Measurements from ENCODE around the gene BMP2K.
A peak's percentile ranks its signal among the peaks of the same experiment; 100 is the strongest.

BMP2K gene

DNA sequence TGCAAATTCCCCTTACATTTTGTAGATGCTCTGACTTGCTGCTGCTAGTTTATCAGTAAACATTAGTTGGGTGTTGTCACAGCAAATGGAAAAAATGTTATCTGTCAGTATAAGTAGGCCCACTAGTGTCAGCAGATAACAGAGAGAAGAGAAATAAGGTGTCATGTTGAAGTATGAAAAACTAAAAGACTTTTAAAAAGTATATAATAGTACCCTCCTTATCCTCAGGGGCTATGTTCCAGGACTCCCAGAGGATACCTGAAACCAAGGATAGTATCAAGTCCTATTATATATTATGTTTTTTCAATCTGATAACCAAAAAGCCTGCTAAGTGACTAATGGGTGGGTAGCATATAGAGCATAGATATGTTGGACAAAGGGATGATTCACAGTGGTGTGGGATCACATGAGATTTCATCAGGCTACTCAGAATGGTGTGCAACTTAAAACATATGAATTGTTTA is 11.6 kb upstream of the BMP2K start:
- peak; percentile 53 to 78 (median 73) for DNase-seq

DNA sequence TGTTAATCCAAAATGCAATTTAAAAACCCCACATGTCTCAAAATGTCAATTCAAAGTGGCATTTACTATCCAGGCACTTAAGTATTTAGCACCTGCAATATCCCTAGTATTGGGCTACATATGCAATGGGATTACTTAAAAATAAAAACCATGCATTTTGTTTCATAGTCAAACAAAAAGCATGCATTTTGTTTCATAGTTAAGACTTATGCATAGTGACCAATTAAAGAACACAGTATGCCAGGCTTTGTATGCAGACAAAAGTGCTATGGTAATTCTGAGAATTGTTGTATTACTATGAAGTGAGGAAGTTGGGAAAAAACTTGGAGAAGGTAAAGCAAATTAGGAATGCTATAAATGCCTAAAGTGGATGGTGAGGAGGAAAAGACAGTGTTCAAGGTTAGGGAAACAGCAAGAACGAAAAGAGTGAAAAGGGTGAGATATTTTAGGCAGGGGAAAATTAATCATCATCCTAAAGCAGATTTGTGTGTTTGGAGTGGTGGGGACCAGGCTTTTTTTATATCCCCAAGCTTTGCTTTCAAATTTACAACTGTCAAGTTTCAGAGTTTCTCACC is 10.6 kb upstream of the BMP2K start:
- no peak for DNase-seq

DNA sequence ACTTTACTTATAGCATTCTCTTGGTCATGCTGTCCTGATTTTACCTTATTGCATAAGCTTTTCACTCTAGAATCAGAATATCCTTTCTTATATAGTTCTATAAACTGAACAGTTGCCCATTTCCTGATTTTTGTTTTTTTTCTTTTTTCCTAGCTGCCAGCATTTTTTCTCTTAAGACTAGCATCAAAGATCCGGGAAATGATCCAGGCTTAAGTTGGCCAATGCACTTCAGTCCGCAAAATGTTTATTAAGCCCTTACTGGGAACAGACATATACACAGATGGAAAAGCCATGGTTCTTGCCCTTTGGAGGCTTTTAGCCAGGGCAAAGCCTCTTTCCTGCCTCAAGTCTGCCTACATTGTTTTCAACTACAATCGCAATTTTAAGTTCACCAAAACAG is 10.1 kb upstream of the BMP2K start:
- DNase-seq, result no peak

DNA sequence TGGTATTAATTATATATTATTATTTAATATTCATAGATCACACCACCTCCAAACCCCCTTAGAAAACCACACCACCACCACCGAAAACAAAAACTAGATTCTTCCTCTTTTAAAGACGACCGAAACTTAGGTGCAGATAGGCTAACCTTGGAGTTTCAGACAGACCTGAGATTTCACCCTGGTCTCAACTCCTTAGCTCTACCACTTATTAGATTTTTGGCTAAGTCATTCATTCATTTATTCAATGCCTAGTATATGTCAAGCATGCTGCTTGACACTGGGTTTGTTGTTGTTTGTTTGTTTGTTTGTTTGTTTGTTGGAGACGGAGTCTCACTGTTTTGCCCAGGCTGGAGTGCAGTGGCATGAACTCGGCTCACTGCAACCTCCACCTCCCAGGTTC is 9.5 kb upstream of the BMP2K start:
- no peak for DNase-seq

DNA sequence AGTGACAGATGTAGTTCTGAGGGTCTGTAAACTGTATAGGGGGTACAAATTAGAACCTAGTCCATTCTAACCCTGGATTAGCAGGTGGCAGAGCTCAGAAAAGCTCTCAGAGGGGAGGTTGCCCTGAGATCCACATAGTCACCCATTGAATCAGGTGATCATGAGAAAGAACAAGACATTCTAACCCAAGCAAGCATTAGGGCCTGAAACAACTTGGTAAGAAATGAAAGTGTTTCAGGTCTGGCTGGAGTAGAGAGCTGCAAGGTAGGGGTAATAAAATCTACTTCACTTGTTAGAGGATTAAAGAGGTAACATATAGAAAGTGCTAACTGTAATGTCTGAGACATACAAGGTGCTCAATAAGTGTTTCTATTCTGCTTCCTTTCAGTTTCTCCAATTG is 8.8 kb upstream of the BMP2K start:
- DNase-seq, result no peak

DNA sequence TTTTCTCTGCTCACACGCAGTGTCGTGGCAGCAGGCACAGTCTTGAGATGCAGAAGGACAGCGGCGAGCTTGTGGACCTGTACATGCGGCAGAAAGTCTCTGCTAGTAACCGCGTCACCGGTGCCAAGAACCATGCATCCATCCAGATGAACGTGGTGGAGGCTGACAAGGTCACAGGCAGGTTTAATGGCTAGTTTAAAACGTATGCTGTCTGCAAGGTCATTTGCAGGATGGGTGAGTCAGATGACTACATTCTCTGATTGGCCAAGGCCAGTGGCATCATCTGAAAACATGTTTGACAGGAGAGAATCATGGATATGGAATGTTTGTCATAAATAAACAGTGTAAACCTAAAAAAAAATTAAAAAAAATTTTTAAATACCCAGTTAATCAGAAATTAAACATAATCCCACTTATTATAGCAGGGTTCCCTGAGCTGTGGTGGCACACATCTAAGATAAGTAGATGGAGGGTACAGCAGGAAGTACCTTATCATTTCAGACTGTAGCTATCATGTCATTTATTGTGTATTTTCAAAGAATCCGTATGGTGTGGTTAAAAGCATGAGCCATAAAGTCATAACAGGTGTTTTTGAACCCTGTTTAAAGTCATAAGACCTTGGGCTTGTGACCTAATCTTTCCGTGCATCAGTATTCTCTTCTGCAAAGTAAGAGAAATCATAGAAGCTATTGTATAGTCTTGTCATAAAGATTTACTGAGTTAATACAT is 7.5 kb upstream of the BMP2K start:
- no peak for DNase-seq

DNA sequence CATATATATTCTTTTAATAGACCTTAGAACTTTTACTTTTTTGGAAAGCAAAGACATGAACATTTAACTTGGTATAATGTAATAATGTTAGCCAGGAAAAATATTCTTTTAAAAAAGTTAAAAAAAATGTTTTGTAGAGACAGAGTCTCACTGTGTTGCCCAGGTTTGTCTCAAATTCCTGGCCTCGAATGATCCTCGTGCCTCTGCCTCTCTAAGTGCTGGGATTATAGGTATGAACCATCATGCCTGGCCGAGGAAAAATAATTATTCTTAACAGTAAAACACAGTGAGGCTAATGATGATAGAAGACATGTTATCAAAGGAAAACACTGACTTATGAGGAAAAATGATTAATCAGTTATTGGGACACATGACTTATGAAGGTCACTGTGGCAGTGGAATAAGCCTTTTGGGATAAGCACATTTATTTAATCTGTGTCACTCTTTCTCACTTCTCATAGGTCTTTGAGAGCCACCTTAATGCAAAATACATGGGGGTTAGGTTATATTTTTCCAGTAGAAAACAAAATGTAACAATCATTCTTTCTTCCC is 6.0 kb upstream of the BMP2K start:
- no peak for DNase-seq

DNA sequence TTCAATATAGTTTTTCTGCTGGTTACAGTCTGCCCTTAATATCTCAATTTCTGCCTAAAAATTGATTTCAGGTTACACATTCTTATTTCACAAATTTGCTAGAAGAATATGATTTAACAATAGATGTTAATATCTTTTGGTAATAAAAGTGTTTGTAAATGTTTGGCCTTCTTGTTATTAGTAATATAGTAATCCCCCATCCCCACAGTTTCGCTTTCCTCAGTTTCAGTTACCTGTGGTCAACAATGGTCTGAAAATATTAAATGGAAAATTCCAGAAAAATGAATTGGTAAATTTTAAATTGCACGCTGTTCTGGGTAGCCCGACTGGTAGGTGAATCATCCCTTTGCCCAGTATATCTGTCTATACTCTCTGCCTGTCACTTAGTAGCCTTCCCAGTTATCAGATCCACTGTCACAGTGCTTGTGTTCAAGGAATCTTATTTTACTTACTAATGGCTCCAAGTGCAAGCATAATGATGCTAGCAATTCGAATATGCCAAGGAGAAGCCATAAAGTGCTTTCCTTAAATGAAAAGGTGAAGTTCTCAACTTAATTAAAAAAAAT is 3.5 kb upstream of the BMP2K start:
- DNase-seq, result no peak

DNA sequence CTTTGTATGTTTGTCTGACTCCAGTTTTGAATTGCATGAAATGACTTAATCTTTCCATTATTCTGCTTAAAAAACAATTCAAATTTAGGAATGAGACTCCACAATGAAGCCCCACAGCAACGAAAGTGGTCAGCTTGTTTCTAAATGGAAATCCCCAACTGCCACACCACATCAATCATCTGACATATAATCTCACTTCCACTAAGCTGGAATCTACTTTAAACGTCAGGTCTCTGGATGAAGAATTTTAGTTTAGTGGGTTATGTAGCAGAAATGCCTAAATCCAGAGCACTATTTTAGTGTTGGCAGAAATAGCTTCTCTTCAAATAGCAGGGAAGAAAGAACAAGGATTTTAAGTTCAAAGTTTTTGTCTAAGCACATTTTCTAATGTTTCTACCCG is 1.7 kb upstream of the BMP2K start:
- peak; percentile 59 to 73 (median 61) for DNase-seq

DNA sequence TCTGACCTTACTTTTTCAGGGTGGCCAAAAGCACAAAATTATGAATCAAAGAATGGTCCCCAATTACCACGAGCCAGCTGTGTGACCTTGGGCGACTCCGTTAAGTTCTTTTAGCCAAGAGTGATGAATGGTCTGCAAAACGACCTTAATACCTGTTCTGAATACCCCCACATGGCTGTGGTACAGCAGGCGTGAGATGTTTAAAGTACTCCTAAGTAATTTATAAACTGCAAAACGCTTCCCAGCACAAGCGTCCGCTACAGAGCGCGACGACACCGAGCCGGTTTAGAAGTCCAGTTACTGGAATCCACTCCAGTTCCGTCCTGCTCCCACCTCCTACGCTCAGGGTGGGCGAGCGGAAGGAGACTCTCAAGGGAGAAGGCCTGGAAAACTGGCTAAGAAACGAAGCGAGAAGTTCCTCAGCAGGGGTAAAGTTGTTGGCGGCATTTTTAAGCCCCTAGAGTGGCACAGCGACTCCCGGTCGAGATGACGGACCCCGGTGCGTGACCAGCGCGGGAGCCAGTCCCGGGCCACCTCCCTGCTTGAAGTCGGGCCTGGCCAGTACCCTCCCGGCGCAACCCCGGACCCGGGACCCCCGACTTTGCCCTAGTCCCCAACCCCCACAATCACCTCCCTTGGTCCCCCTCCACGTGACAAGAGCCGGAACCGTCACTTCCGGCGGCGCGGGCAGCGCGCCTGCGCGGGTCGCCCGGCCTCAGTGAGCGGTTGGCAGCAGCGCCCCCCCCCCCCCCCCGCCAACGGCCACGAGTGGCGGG is 659 bp upstream of the BMP2K start:
- DNase-seq, result peak; percentile 83 to 92 (median 88)

DNA sequence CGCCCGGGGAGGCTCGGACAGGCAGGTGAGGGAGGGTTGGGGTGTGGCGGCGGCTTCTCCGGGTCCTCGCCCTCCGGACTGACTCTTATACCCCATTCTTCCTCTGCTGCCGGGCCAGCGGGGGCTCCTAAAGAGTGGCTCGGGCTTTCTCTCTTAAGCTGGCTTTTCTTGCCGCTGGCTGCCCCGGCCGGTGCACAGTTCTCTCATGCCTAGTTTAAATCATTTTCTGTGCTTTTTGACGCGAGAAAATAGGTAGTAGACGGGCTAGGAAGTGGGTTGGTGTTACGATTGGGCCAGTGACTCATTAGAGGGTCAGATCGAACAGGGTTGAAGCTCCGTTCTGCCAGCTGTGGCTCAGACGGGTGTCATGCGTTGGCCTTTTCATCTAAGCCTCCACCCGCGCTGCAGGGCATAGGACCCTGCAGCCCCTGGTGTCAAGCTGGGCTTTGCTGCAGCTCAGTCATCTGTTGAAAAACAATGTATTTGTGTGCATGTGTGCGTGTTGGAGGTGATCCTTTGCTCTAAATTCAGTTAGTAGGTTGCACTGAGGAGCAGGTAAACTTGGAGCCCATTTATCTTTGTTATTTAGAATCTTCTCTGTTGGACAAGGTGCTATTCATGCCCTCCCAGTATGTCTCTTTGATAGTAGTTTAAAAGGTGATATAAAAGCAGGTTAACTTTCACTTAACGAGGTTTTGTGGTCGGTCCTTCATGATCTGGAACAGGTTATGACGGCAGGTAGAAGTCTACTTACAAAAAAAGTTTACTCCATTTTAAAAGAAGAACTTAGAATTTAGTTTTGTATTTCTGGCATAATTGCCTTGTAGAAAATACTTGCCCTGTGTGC is 802 bp downstream of the BMP2K start:
- DNase-seq, result peak; percentile 83 to 90 (median 85)

DNA sequence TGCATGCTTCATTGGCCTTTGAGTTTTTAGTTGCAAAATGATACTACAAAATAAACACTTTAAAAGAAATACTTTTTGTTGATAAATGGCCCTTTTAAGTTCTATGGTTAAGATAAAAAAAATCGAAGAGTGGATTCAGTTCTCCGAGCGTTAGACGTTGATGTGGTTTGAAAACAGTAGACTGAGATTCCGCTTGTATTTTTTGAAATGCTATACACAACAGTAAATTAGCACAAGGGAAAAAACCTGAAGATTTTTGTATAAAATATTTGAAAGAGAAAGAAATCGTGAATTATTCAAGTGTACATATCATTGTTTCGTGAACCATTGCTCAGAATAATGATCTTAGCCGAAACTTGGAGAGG is 1.4 kb downstream of the BMP2K start:
- DNase-seq, result no peak

DNA sequence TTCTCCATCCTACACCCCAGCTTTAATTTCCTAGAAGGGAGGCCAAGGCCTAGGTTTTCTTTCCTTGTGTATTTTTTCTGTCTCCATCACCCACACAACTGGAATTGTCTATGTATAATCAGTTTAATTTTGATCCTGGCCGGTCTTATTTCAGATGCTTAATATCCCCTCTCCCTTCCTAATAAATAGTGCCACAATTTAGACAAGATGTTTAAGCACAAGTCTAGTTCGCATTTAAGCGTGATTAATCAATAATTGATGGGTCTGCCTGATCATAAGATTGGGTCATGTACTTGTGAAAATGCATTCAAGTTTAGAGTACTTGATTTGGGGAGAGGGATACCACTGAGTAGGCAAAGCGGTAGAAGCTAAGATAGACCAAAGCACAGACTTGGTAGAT is 2.4 kb downstream of the BMP2K start:
- no peak for DNase-seq

DNA sequence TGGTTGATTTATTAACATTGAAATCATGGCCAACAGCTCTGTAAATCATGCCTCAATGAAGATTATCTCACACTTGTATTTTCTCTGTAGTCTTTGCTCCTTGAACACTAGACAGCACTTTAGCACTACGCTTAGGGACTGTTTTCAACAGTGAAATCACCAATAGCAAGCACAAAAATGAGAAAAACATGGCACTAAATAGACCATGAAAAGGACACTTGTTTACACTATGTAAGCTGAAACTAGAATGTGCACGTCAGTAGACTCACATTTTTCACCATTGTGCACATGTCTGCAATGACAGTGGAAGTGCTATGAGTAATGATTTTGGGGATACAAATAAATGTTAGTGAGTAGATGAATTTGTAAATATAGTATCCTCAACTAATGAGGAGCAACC is 3.1 kb downstream of the BMP2K start:
- peak in 1 of 3 donors; percentile 23 for DNase-seq

DNA sequence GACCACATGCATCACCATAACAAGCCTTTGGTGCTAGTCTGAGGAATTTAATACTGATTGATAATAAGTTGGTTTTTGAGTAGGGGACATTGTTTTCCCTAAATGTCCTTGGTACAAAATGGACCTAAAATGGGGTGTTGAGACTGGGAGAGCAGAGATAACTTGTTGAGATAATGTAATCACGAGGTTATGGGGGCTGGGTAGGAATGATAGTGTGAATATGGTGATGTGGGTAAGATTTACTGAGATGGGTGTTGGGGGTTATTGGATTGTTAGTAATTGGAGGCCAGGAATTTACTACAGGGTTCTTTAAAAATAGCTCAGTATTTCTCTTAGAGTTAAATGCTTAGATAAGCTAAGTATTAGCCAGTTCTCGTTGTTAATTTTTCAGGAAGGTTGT is 3.9 kb downstream of the BMP2K start:
- DNase-seq, result no peak

DNA sequence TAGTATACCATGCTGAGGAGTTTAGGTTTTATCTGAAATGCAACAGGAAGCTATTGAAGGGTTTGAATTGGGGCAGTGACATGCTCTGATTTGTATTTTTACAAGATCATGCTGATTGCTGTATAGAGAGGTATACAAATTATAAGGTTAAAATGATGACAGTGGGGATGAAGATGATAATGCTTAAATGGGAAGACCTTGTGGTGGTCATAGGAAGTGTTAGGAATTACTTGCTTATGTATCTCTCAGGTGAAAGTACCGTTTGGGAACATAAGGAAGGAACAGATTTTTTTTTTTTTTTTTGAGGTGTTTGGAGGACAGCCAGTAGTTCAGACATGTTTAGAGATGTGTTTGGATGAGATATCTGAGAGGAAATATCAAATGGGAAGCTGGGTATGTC is 5.0 kb downstream of the BMP2K start:
- no peak for DNase-seq

DNA sequence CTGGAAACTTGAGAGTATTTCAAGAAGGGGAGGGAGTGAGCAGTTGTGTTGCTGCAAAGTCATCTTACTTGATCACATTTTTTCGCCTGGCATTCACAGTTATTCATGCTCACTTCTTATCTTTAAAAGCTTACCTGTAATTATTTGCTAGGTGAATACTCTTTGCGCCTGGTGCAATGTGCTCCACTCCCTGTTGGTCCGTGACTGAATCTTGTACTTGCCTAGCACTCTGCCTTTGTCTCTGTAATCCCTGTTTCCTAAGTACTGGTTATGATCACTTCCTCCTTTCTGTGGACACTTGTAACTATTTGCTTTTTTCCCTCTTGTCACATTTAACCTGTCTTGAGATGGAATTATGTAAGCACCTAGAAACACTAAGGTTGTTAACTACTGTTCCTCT is 5.8 kb downstream of the BMP2K start:
- DNase-seq, result peak; percentile 32 to 50 (median 38)

DNA sequence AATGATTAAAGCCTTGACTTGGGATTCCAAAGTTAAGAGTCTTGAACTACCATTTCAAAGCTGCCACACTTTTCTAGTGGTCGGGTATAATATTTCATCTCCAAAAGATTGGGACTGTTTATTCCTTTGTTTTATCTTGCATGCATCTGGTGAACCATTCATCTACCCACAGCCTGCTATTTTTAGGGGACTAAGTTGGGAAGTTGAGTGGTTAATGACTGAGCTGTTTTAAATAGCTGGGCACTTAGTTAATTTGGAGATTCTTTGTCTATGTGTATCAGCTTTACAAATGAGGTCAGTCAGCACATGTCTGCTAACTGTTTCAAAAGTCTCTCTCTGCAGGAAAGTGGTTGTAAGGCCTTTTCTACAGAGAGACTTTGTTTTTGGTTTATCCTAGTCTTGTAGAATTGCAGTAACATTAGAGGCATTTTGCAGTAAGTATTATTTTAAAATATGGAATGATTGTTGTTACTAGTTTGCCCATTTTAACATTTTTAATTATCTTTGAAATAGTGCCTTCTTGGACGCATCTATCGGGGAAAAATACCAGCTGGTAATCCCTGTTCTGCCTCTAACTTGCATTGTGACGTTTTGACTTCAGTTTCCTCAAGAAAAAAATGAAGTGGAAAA is 8.2 kb downstream of the BMP2K start:
- DNase-seq, result peak in 1 of 3 donors; percentile 17

DNA sequence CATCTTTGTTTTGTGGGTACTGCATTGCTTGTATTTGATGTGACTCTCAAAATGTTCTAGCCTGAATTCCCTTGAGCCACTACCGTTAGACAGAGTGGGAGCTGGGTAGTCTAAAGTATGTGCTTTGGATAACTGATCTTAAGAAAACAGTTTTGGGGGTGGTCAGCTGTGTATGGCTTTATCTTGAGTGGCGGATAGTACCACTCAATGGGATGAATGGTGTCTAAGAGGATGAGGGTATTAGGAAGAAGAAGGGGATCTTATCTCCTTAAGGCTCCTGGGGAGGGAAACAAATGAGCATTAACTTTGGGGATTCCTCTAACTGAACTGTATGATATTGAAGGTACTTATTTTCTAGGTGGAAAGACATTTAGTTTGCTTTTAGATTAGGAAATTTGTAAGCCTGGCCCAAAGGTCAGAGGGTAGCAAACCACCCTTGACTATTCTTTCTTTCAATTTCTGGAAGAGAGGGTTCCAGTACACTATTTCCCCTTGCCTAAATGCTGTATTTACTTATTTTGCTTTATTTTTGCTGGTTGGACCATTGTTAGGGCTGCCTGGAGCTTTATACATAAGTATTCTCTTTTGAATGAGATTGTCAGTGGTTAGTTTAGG is 11.3 kb downstream of the BMP2K start:
- DNase-seq, result no peak

DNA sequence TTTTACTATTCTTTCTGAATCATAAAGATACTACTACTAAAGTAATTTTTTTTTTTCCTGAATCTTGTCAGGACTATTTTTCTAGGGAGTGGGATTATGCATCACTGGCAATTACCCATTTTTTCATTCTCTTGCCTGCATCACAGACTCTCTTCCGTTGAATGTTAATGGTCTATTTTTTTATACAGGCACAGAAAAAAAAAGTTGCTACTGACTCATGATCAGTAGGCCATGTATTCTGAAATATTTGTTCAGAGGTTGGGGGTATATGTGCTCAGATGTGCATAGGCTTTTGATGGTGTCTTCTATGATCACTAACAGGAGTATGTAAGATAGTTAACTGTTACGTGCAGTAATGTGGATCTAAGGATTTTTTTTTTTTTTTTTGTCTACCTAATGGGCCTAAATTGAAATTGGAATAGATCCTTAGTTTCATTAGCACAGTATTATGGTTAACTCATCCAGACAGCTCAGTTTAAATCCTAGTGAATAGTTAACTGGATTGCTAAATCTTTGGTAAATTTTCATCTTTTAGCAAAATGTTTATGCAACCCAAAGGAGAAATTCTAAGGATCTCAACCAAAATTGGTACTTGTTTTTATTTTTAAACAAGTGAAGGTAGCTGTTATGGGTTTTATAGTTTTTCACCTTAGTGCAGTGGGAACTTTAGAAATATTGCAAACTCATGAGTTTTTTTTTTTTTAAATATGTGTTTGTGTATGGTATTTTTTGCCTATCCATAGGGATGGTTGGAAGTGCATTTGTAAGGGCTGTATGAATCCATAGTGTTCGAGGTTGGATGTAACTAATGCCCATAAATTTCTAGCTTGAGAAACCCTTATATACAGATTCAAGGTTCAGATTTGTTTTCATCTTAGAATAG is 12.1 kb downstream of the BMP2K start:
- peak in 2 of 3 donors; percentile 19 to 39 for DNase-seq

Data from suppressor macrophage treated with lipopolysaccharide for 1 hour (primary cell).